ENCODE results near the gene DIPK1A.

The DIPK1A gene

DNA sequence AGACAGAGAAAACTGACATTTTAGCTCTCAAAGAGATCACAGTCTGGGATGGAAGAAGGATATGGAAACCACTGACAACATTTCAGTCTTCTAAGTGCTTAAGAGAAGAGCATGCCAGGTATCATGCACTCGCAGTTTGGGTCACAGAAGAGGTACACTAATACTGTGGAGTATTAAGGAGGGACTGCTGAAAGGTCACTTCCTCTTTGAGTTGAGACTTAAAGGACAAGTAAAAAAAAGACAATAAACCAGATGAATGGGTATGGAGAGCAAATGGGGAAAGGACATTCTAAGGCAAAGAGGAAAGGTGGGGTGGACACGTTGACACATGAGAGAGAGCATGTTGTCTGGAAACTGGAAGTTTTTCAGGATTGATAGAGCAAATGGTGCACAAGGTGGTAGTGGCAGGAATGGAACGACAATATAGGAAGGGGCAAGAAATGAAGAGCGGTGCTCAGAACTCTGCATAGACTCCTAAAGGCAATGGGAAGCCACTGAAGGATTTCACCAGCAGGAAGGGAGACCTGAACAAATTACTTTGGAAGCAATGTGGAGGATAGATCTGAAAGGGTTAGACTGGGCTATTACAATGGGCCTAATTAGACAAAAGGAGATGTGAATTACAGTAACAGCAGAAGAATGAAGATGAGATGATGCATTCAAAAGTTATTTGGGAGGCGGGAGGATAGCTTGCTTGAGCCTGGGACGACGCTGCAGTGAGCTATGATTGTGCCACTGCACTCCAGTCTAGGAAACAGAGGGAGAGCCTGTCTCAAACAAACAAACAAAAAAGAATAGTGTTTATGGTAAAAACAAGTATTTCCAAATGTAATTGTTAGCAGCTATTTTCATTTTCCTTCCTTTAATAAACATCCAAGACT is 11.1 kb downstream of the DIPK1A start:
- no peak for DNase-seq

DNA sequence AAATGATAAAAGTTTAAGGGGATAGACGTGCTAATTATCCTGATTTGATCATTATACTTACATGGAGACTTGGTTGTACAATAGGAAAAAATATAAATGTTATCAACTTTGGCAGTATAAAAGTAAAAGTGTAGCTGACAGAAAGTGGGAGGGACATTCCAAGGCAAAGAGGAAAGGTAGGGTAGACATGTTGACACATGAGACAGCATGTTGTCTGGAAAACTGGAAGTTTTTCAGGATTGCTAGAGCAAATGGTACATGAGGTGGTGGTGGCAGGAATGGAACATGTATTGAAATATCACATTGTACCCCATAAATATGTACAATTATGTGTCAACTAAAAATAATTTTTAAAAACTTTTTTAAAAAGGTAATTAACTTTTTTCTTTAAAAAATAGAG is 13.2 kb downstream of the DIPK1A start:
- no peak for DNase-seq

DNA sequence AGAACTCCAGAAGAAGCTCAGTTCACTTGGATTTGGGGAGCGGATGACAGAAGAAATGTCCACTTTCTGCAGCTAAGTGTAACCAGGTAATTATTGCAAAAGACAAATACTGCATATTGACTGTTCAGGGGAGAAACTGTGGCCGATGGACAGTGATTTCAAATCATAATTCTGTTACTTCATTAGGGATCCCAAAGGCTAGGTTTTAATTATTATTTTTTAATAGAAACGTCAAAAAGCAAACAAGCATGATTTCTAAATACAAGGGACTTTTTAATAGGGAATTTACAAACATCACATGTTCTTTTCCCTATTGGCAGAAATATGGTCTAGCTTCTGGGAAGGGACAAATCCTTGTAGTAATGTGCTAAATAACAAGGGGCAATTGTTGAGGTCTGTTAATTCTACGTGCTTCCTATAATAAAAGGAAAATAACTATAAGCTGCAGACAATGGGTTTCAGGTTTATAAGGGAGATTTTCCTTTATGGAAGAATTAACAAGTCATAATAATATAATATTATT is 15.5 kb downstream of the DIPK1A start:
- no peak for DNase-seq

DNA sequence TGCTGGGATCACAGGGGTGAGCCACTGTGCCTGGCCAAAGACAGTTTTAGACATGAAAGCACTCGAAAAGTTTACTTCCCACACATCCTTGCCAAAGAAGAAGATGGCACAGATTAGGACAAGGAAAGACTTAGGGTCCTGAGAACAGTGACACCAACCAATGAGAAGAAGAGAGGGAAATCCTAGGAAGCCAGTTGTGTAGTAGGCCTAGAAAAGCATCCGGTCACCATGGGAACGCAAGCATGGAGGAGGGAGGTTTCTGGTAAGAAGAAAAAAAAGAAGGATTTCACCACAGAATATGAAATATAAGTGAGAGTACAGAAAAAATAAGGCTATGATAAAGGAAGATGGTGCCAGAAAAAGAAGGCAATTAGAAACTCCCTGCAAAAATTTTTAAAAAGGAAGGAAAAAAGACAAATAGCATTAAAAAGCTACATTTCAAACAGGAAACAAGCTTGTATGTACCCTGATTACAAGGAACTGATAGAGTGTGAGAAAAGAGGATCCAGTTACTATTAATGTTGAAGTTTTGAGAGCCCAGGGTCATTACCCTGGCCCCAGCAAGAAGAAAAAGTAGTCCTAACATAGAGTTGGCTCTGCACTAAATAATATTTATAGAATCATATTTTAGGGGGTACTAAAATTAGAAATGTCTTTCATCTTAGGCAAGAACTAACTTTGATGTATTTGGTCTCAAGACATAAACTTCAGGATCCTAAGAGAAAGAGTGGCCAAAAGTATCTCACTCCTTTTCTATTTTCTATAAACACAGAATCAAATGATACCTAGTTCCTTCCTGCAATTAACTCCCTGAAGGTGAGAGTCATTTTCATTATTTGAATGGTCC is 16.1 kb downstream of the DIPK1A start:
- no peak for DNase-seq

DNA sequence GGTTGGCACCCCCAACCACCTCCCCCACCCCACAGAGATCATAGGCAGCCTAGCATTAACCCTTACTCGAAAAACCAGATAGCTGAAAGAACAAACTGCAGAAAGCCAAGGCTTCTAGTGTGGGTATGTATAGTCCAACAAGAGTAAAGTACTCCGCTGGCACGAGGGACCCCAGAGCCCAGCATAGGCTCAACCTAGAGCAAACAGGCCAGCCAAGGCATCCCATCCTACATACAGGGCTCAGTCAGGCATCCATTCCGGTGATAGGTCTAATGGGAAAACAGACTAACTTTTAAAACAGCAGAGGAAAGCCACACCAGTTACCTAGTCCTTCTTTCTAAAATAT is 17.8 kb downstream of the DIPK1A start:
- no peak for DNase-seq

DNA sequence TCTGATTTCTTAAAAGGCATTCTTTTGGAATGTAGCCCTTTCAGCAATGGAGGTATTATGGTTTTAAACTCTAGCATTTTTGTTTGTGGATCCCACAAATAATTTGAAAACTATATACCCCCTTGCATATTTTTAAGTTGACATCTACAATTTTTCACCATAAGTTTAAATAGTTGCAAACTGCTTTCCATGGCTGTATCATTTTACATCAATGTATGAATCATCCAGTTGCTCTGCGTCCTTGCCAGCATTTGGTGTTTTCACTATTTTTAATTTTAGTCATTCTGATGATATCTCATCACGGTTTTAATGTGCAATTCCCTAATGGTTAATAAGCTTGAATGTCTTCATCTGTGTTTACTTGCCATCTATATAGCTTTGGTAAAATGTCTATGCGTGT is 20.7 kb downstream of the DIPK1A start:
- DNase-seq: no peak

DNA sequence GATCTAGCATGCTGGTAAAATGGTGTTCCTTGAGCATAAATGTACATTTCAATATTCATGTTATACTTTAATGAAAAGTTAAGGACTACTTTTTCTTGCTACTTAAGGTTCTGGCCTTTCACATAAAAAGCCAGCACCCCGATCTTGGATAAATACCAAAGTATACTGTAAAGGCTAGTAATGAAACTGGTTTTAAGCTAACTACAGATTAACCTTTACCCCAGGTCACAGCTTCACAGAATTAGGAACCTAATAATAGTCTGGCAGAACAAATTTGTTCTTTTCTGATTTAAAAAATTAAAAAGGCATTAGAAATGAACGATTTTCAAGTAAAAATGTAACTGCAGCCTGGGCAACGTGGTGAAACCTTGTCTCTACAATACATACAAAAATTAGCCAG is 23.5 kb downstream of the DIPK1A start:
- no peak for DNase-seq

DNA sequence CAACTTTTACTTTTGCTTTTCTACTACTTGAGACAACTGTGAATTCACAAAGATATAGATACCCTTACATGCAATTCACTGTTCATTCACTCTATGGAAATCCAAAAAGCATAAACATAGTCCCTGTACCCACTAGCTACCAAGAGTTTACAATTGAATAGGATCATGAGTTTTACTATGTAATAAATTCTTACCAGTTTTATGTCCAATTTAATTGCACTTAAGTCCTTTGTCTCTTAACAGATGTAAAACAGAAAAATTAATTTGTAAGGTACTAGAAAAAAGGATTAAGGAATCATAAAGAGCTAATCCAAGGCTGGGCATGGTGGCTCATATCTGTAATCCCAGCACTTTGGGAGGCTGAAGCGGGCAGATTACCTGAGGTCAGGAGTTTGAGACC is 24.4 kb downstream of the DIPK1A start:
- no peak for DNase-seq

DNA sequence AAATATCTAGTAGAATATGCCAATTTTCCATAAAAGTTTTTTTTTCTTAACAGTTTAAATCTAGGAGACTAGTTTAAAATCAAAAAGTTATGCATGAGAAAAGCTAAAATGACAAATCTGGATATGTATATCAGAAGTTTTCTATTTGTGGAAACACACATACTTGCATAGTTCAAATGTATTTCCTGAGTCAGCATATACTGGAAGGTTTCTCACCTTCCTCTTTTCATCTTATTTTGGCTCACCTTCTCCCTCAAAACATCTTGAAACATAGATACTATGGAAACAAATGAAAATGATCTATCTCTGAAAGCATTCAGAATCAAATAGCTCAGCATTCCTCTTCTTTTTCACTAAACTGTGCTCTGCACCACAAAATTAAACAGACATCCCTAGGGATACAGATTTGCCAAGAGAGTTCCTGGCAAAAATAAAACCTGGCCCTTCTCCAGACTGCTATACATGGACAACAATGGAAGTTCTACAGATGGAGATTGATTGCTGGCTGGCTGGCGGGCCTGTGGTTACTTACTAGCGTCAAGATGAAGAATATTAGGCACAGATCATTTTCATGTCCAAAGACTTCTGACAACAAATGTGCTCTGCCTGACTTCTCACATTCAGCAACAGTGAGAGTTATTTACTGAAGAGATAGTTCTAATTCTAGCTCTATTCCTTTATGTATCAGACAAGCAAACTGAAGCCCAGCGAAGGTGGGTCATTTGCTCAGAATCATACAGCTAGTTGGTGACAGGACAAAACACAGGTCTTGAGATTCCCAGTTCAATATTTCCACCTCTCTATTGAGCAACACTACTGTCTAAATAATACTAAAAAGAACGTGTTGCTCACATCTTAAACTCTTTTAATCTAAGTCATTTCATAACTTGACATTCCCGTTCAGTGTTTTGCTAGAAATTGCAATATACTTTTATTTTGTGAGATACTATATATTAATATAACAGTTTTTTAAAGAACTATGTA is 26.6 kb downstream of the DIPK1A start:
- DNase-seq: no peak

DNA sequence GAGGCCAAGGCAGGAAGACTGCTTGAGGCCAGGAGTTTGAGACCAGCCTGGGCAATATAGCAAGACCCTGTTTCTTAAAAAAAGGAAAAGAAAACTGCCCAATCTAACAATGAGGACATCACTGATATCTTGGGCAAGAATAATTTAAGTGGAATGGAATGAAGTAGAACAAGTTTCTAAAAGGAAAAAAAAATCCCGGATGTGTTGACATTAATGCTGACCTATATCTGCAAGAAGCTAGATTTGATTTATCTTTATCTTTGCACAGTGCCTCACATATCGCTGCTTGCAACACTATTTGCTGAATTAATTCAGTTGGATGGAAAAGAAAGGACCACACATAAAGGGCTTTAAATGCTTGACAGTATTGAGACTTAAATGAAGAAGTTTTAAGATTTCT is 27.8 kb downstream of the DIPK1A start:
- no peak for DNase-seq

DNA sequence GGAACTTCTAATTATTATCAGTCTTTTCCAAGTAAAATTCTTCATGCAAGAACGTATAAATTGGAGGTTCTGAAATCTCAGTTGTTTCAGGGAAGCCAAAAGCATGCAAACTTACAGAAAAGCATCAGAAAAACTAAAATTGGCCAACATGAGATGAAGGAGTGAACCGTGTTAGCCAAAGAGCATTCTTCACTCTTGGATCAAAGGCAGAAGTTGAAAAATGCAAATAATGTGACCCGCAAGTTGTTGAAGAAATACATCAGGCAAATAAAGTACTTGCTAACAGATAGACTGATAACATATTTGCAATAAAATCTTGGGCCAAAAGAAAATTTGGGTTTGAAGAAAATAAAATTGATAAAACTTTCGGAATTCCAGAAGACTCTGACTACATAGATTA is 29.6 kb downstream of the DIPK1A start:
- DNase-seq: no peak

DNA sequence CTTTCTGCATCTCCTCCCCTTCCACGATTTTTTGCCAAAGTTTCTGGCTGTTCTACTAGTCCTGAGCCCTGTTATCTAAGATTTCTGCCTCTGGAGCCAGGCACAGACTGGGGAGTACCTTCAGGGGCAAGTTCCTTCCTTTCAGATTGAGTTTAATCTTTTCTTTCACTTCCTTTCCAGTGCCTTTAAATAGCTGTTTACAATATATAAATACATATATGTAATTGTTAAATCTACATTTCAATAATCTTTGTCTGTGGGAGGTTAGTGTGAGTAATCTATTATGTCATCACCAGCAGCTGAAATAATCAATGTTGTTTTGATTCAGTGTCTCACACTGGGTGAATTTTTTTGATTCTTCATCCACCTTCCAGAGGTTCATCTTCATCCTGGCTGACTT is 31.8 kb downstream of the DIPK1A start:
- no peak for DNase-seq

DNA sequence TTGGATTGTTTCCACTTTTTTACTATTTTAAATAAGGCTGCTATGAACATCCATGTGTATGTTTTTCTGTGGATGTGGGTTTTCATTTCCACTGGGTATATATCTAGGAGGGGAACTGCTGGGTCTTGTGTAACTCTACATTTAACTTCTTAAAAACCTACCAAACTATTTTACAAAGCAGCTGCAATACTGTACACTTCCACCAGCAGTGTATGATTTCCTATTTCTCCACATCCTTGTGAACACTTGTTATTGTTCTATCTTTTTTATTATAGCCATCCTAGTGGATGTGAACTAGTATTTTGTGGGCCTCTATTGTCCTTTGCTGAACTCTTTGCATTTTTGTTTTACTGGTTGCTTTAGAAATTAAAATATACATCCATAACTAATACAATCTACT is 33.4 kb downstream of the DIPK1A start:
- DNase-seq: no peak

DNA sequence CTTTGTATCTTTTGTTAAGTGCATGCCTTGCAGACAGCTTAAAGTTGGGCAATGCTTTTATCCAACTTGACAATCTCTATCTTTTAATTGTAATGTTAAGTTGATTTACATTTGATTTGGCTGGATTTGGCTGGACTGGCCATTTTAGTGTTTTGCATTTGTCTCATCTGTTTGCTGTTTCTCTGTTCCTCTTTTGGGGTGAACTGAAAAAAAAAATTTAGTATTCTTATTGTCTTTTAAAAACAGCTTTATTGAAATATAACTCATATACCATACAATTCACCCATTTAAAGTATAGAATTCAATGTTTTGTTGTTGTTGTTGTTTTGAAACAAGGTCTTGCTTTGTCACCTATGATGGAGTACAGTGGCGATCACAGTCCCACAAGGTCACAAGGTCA is 34.4 kb downstream of the DIPK1A start:
- DNase-seq: no peak

DNA sequence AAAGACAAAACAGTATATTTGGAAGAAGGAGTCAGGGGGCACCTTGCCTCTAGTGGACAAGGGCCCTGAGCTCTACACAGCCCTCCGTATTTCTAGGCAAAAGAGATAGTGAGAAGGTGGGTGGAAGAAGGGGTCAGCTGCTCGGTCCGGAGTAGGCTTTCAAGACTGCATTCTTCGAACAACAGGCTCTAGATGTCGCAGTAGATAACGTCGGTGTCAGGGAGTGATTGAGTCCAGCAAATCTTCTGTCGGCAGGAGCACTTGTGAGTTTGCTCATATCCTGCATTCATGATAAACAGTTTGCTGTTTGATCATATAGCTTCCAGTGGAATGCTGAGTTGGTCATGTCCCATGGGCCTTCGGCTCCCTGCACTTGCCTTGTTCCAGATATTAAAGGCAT is 36.8 kb downstream of the DIPK1A start:
- no peak for DNase-seq

DNA sequence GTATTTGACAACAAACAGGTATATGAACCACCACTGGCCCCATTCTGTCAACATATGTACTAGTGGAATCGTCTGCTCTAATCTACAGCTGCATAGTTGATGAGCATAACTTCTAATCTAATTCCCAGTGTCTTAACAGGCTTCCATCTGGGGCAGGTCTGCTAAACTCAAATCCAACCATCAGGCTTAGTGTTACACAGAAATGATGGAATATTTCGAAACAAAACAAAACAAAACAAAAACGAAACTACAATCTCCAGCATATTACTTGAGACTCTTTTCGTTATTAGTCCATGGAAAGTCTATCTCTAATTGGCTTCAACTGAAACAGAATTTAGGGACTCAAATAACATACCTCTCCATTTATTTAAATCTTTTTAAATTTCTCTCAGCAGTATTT is 37.6 kb downstream of the DIPK1A start:
- DNase-seq: no peak

DNA sequence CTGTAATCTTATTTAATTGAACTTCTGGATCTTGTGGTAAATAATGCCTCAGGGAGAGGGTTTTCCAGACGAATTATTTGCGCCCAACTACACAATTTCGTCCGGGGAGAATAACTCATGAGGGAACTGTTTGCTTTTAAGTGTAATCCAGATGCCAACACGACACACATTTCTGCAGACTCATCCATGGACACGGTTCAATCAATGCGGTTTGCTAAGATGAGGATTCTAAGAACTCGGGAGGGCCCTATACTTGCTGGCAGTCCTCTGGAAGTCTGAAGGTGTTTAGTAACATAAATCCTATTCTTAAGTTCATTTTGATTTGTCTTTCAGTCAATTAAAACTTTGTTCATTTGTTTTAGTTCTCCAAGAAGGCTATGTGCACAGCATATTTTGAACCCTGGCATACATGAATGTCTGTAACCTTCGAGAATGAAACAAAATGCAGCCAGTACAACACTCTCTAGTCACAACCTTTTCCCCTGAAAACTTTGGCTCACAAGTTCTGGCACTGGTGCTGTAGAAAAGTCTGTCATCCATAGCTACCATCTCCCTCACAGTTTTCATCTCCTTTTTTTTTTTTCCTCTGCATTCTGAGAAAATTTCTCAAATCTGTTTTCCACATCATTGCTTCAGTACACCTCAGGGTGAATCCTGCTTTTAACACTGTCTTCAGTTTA is 38.8 kb downstream of the DIPK1A start:
- no peak for DNase-seq

DNA sequence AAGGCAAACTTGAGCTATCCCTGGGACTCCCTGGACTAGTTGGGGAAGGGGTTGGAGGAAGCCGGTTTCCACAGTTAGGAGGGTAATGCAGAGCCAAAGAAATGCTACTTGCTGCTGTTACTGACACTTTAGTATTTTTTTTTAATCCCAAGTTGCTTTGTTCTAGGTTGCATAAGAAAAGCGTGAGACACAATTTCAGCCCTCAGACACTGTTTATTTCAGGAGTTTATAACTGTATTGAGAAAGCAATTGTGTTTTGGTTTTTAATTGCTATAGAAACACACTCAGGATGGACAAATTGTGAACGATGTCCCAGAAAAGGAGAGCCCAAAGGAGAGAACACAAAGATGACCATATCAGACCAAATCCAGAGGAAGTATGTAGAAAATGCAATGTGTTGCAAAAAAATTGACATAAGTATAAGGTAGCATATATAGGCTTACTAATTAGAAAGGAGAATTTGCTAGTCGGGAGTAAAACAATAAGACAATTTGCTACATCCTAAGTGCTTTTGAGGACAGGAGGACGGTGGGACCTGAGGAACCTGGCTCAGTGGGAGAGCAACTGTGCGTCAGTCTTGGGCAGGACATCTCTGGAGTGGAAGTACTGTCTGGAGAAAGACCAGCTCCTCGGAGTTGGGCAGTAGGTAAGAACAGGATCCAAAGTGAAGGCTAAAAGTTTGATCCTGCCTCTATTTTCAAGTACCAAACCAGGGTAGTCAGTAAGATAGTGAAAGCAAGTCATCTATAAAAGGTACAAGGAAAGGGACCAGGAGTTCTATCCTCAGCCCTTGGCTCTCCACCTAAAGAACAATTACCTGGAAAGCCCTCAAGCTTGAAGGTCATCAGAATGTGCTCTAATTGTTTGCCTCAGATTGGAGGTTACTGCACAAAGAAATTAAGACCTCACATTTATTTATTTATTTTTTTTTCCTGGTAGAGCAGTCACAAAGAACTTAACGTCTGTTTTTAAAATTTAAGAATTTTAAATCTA is 39.9 kb downstream of the DIPK1A start:
- DNase-seq: no peak

DNA sequence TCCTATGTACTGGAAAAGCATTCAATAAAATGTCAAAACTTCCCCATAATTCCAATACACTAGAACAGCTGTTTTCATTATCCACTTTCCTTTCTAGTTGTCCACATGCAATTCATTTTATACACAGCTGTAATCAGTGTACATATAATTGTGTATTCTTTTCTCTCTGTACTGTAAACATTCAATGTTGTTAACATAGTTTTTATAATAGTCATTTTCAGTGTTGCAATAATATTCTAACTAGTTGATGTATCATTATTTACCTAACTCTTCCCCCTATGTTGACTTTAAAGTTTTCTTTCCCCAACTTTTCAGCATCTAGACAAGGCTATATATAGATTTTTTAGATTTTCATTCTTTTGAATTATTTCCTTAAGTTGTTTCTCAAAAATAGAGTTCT is 44.4 kb downstream of the DIPK1A start:
- DNase-seq: no peak

DNA sequence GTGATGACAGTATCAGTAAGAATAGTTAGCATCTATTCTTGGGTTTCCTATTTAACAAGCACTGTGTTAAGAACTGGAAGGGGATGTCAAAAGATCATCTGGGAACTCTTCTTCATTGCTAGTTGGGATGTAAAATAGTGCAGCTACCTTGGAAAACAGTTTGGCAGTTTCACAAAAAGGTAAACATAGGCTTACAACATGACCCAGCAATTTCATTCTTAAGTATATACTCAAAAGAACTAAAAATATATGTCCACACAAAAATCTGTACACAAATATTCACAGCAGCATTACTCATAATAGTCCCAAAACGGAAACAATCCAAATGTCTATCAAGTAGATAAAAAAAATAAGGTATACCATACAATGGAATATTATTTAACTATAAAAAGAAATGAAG is 45.7 kb downstream of the DIPK1A start:
- DNase-seq: no peak

Data from activated CD4-positive, alpha-beta T cell treated with anti-CD3 and anti-CD28 coated beads, Interleukin-2, amount 50 U/mL, for 1 hour (primary cell).